H9 (cell line): ENCODE results near the gene FBN1. TPM values are rescaled to one million over a fixed set of nuclear protein-coding genes. Genes with fewer than 3 reads are reported as not detected.

ENCODE experiments used
- DNase-seq: peaks from one replicate; pipeline ENCODE4 v3.0.0-alpha.2; 2017
- H2AFZ ChIP-seq: one replicate; pipeline ENCODE4 v1.6.1; 2013; ENCODE audit warnings: mild to moderate bottlenecking, low read length, control low read depth, moderate library complexity
- H2AK5ac ChIP-seq: 2 replicates; pipeline ENCODE4 v1.6.1; 2013; ENCODE audit warnings: low read length, control low read depth, mixed read lengths; ENCODE audit not compliant: insufficient read length
- H2BK120ac ChIP-seq: one replicate; pipeline ENCODE4 v1.6.1; 2013; ENCODE audit warnings: low read depth, mild to moderate bottlenecking, low read length, control low read depth, inconsistent platforms; ENCODE audit not compliant: poor library complexity, severe bottlenecking
- H2BK12ac ChIP-seq: 2 replicates; pipeline ENCODE4 v1.6.1; 2013; ENCODE audit warnings: low read length, control low read depth, mixed read lengths, low read depth; ENCODE audit not compliant: insufficient read length
- H2BK15ac ChIP-seq: 2 replicates; pipeline ENCODE4 v1.6.1; 2013; ENCODE audit warnings: low read depth, low read length, control low read depth
- H2BK20ac ChIP-seq: one replicate; pipeline ENCODE4 v1.6.1; 2013; ENCODE audit warnings: low read depth, mild to moderate bottlenecking, low read length, control low read depth, inconsistent platforms; ENCODE audit not compliant: poor library complexity, severe bottlenecking
- H2BK5ac ChIP-seq: 2 replicates; pipeline ENCODE4 v1.6.1; 2013; ENCODE audit warnings: low read length, control low read depth, mixed read lengths; ENCODE audit not compliant: insufficient read length
- H3K14ac ChIP-seq: 2 replicates; pipeline ENCODE4 v1.6.1; 2013; ENCODE audit warnings: low read length, control low read depth; ENCODE audit not compliant: insufficient read depth
- H3K18ac ChIP-seq: 2 replicates; pipeline ENCODE4 v1.6.1; 2013; ENCODE audit warnings: low read depth, mild to moderate bottlenecking, mixed read lengths, low read length, control low read depth; ENCODE audit not compliant: insufficient read length
- H3K23ac ChIP-seq: 2 replicates; pipeline ENCODE4 v1.6.1; 2013; ENCODE audit warnings: low read length, control low read depth, mixed read lengths, low read depth; ENCODE audit not compliant: insufficient read length
- H3K23me2 ChIP-seq: 2 replicates; pipeline ENCODE4 v1.6.1; 2013; ENCODE audit warnings: low read depth, mild to moderate bottlenecking, mixed read lengths, low read length, control low read depth; ENCODE audit not compliant: insufficient read length, poor library complexity, severe bottlenecking
- H3K27ac ChIP-seq: 2 replicates; pipeline ENCODE4 v1.5.1; 2013; ENCODE audit warnings: low read length, control low read depth, mixed read lengths, low read depth; ENCODE audit not compliant: insufficient read length
- H3K27me3 ChIP-seq: 2 replicates; pipeline ENCODE4 v1.6.1; 2013; ENCODE audit warnings: low read length, control low read depth, inconsistent platforms; ENCODE audit not compliant: insufficient read depth
- H3K4ac ChIP-seq: 2 replicates; pipeline ENCODE4 v1.6.1; 2013; ENCODE audit warnings: low read depth, mild to moderate bottlenecking, control low read depth, inconsistent platforms, low read length, moderate library complexity
- H3K4me1 ChIP-seq: 2 replicates; pipeline ENCODE4 v1.6.1; 2013; ENCODE audit warnings: low read length, control low read depth, inconsistent platforms; ENCODE audit not compliant: insufficient read depth
- H3K4me2 ChIP-seq: 2 replicates; pipeline ENCODE4 v1.6.1; 2013; ENCODE audit warnings: low read length, control low read depth, mixed read lengths; ENCODE audit not compliant: insufficient read length, insufficient read depth
- H3K56ac ChIP-seq: 2 replicates; pipeline ENCODE4 v1.6.1; 2013; ENCODE audit warnings: low read depth, mild to moderate bottlenecking, mixed read lengths, low read length, control low read depth; ENCODE audit not compliant: insufficient read length
- H3K79me1 ChIP-seq: 2 replicates; pipeline ENCODE4 v1.6.1; 2013; ENCODE audit warnings: low read depth, mild to moderate bottlenecking, moderate library complexity, low read length, control low read depth, inconsistent platforms; ENCODE audit not compliant: insufficient read depth, poor library complexity, severe bottlenecking
- H3K79me2 ChIP-seq: 2 replicates; pipeline ENCODE4 v1.6.1; 2013; ENCODE audit warnings: low read length, control low read depth, inconsistent platforms; ENCODE audit not compliant: insufficient read depth
- H3K9ac ChIP-seq: 2 replicates; pipeline ENCODE4 v1.6.1; 2013; ENCODE audit warnings: low read length, control low read depth, mixed read lengths; ENCODE audit not compliant: insufficient read length; ENCODE audit errors: extremely low read depth
- H3K9me3 ChIP-seq: one replicate; pipeline ENCODE4 v1.6.1; 2013; ENCODE audit warnings: low read depth, low read length, inconsistent platforms; ENCODE audit not compliant: control insufficient read depth
- H3T11ph ChIP-seq: one replicate; pipeline ENCODE4 v1.6.1; 2013; ENCODE audit warnings: mild to moderate bottlenecking, low read length, control low read depth, inconsistent platforms
- H4K20me1 ChIP-seq: one replicate; pipeline ENCODE4 v1.6.1; 2013; ENCODE audit not compliant: control insufficient read depth, insufficient read length, insufficient read depth
- H4K5ac ChIP-seq: 2 replicates; pipeline ENCODE4 v1.6.1; 2013; ENCODE audit warnings: low read depth, mild to moderate bottlenecking, mixed read lengths, low read length, control low read depth; ENCODE audit not compliant: insufficient read length
- H4K8ac ChIP-seq: replicated peaks from 2 replicates; pipeline ENCODE4 v1.6.1; 2013; ENCODE audit warnings: low read length, control low read depth, mixed read lengths, low read depth; ENCODE audit not compliant: insufficient read length
- H4K91ac ChIP-seq: 2 replicates; pipeline ENCODE4 v1.6.1; 2013; ENCODE audit warnings: low read depth, mild to moderate bottlenecking, moderate library complexity, mixed read lengths, low read length, control low read depth; ENCODE audit not compliant: insufficient read length
- H3K27ac Mint-ChIP-seq, 3 experiments: 2 replicates in 2 of 3; 3 replicates in 1 of 3; pipeline ENCODE4 v1.8.0; 2020 to 2021; ENCODE audit warnings: mixed read lengths in 3 of 3, mild to moderate bottlenecking in 1 of 3, moderate library complexity in 1 of 3
- H3K27me3 Mint-ChIP-seq: 2 replicates; pipeline ENCODE4 v1.8.0; 2021; ENCODE audit warnings: low read depth, mild to moderate bottlenecking, moderate library complexity, mixed read lengths
- H3K36me3 Mint-ChIP-seq, 3 experiments: 2 replicates in 2 of 3; 3 replicates in 1 of 3; pipeline ENCODE4 v1.8.0; 2020 to 2021; ENCODE audit warnings: low read depth in 3 of 3, mixed read lengths in 3 of 3; ENCODE audit not compliant: insufficient read depth in 1 of 3
- H3K4me1 Mint-ChIP-seq, 2 experiments: 2 replicates each; pipeline ENCODE4 v1.8.0; 2020; ENCODE audit warnings: mixed read lengths in 2 of 2
- H3K4me3 Mint-ChIP-seq, 2 experiments: 2 replicates in 1 of 2; 3 replicates in 1 of 2; pipeline ENCODE4 v1.8.0; 2020 to 2021; ENCODE audit warnings: mild to moderate bottlenecking in 2 of 2, mixed read lengths in 2 of 2, moderate library complexity in 1 of 2
- H3K9me3 Mint-ChIP-seq, 2 experiments: 2 replicates in 1 of 2; 3 replicates in 1 of 2; pipeline ENCODE4 v1.8.0; 2020; ENCODE audit warnings: mild to moderate bottlenecking in 2 of 2, mixed read lengths in 2 of 2, moderate library complexity in 1 of 2
- WGBS: extraction: QIAGEN DNeasy Blood & Tissue Kit; methylation state at CpG from one replicate; pipeline ENCODE4 v1.1.7; 2013; ENCODE audit warnings: missing lambda C conversion rate, low lambda C conversion rate, mixed read lengths; ENCODE audit not compliant: insufficient read length; ENCODE audit errors: extremely low coverage; 5-methylcytosine and 5-hydroxymethylcytosine counted together
- total RNA-seq: library from RNA; stranded (reverse); gene quantifications from 2 replicates; pipeline ENCODE4 v1.2.1, GENCODE V29; 2021
- TF ChIP-seq, protein P1 (sequence below): fragments of 200-600 bp; sonication (generic); conservative IDR thresholded peaks from 3 replicates; pipeline ENCODE4 v1.8.0; 2021; ENCODE audit warnings: antibody characterized with exemption, mild to moderate bottlenecking

FBN1 gene
- total RNA-seq, 1 experiment from 2014 or later, result 3.6 TPM

DNA sequence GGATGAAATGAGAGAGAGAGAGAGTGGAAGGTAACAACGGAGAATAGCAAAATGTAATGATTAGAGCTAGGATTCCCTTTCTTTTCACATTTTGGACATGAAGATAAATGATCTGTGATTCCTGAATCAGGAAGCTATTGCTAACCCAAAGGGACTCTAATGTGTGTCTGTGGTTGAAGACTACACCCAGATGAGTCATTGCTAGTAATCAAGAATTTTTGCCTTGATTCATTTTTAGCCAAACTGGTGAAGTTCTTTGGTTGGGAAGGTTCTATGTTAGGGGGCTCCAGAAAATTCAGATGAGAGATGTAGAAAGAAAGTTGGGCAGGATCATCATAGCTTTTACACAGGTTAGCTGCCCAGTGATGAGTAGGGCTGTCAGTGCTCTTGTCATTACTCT is 197.9 kb downstream of the FBN1 start:
- no peaks in the 10 kb centered on the region for H3K4me1 Mint-ChIP-seq
- H3K4me1 ChIP-seq, result no peaks in the 10 kb centered on the region
- H4K91ac ChIP-seq, result no peak overlapping the region
- no peak overlapping the region for H3K14ac ChIP-seq
- H4K20me1 ChIP-seq, result no peaks in the 10 kb centered on the region
- no peak overlapping the region for H2AFZ ChIP-seq
- no peaks in the 10 kb centered on the region for H3K9me3 ChIP-seq
- DNase-seq, result no peak
- no peak overlapping the region for H2BK12ac ChIP-seq
- H2AK5ac ChIP-seq, result no peak overlapping the region
- H3K23ac ChIP-seq, result no peak overlapping the region
- H3K9ac ChIP-seq, result no peak overlapping the region
- no peak overlapping the region for H3K4me2 ChIP-seq
- no peak overlapping the region for H4K5ac ChIP-seq
- WGBS, result no CpG with 5 or more reads among the region's 1 CpG
- H3K27ac ChIP-seq, result no peak overlapping the region
- no peak overlapping the region for H3K18ac ChIP-seq
- no peaks in the 10 kb centered on the region for H3K27me3 ChIP-seq
- no peaks in the 10 kb centered on the region for H3K27me3 Mint-ChIP-seq
- no peak overlapping the region for H3T11ph ChIP-seq
- no peak overlapping the region for H2BK15ac ChIP-seq
- H3K9me3 Mint-ChIP-seq, result no peaks in the 10 kb centered on the region
- TF ChIP-seq, protein P1, sequence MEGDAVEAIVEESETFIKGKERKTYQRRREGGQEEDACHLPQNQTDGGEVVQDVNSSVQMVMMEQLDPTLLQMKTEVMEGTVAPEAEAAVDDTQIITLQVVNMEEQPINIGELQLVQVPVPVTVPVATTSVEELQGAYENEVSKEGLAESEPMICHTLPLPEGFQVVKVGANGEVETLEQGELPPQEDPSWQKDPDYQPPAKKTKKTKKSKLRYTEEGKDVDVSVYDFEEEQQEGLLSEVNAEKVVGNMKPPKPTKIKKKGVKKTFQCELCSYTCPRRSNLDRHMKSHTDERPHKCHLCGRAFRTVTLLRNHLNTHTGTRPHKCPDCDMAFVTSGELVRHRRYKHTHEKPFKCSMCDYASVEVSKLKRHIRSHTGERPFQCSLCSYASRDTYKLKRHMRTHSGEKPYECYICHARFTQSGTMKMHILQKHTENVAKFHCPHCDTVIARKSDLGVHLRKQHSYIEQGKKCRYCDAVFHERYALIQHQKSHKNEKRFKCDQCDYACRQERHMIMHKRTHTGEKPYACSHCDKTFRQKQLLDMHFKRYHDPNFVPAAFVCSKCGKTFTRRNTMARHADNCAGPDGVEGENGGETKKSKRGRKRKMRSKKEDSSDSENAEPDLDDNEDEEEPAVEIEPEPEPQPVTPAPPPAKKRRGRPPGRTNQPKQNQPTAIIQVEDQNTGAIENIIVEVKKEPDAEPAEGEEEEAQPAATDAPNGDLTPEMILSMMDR, result no peak
- no peak overlapping the region for H3K56ac ChIP-seq
- H2BK120ac ChIP-seq, result no peak overlapping the region
- no peak overlapping the region for H3K4ac ChIP-seq
- H3K36me3 Mint-ChIP-seq, result no peaks in the 10 kb centered on the region
- H4K8ac ChIP-seq, result no peak overlapping the region
- H2BK20ac ChIP-seq, result no peak overlapping the region
- H3K4me3 Mint-ChIP-seq, result no peak overlapping the region
- no peak overlapping the region for H2BK5ac ChIP-seq
- no peaks in the 10 kb centered on the region for H3K79me2 ChIP-seq
- H3K23me2 ChIP-seq, result no peaks in the 10 kb centered on the region
- H3K27ac Mint-ChIP-seq, result no peak overlapping the region
- H3K79me1 ChIP-seq, result no peaks in the 10 kb centered on the region
